AG09319 (cell line): ENCODE measurements around the gene LTBP4.
"Not testable (repeated sequence)": the region's sequence is repeated elsewhere in the genome, so short reads cannot be mapped to it uniquely, and the experiment has no call there.

Source experiments
- DNase-seq: peaks from one replicate; pipeline ENCODE4 v3.0.0-alpha.2; 2010; ENCODE audit warnings: low read depth; ENCODE audit errors: extremely low read depth
- CTCF ChIP-seq: IDR thresholded peaks from 2 replicates; pipeline ENCODE4 v1.5.1; 2011; ENCODE audit warnings: low read depth, mild to moderate bottlenecking, inconsistent platforms, low read length, moderate library complexity

LTBP4 gene

DNA sequence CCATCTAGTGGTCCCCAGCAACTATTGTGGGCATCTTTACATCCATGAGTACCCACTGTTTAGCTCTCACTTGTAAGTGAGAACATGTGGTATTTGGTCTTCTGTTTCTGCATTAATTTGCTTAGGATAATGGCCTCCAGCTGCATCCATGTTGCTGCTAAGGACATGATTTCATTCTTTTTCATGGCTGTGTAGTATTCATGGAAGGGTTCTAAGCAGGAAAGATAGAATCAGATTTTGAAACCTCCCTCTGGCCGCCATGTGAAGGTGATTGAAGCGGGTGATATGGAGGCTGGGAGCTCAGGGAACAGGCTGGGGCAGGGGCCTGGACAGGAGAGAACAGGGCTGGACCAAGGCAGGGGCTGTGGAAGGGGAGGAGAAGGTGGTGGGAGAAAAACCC is 20.1 kb downstream of the LTBP4 start:
- no peak for DNase-seq
- no peak for TF ChIP-seq CTCF

- DNase-seq = no peak
- TF ChIP-seq CTCF = no peak
Observed at GRCh38 chr19:40621966-40622772, 21.0 kb downstream of the LTBP4 start.

DNA sequence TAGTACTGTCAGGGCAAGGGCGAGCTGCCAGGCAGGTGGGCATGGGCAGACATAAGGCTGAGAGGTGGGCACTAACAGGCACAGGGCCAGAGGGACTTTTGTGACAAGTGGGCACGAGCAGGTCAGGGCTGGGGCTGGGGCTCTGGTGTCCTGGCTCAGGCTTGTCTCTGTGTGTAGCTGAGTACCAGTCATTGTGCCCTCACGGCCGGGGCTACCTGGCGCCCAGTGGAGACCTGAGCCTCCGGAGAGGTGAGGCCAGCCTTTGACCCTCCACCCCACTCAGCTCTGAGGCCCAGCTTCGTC is 21.6 kb downstream of the LTBP4 start:
- DNase-seq = no peak
- TF ChIP-seq CTCF = no peak

DNA sequence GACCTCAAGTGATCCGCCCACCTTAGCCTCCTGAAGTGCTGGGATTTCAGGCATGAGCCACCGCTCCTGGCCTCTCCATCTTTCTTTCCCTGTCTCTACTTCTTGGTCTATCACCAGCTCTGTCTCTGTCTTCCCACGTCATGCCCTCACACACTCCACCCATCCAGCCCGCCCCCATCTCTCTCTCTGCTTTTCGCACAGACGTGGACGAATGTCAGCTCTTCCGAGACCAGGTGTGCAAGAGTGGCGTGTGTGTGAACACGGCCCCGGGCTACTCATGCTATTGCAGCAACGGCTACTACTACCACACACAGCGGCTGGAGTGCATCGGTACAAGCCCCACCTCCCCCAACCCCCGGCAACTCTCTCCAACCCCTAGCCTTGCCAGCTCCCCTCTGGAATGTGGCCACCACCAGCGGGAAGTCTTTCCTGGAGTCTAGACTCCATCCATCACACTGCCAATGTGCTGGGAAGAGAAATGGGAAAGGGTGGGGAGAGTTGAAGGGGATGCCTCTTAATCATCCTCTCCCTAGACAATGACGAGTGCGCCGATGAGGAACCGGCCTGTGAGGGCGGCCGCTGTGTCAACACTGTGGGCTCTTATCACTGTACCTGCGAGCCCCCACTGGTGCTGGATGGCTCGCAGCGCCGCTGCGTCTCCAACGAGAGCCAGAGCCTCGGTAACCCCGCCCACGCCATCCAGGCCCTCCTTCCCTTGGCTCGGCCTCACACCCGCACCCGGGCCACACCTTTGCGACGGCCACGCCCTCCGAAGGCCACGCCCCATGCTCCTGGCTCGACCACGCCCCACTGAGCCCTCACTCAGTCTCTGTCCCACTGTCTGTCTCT is 22.5 kb downstream of the LTBP4 start:
- TF ChIP-seq CTCF = no peak
- DNase-seq = no peak

DNA sequence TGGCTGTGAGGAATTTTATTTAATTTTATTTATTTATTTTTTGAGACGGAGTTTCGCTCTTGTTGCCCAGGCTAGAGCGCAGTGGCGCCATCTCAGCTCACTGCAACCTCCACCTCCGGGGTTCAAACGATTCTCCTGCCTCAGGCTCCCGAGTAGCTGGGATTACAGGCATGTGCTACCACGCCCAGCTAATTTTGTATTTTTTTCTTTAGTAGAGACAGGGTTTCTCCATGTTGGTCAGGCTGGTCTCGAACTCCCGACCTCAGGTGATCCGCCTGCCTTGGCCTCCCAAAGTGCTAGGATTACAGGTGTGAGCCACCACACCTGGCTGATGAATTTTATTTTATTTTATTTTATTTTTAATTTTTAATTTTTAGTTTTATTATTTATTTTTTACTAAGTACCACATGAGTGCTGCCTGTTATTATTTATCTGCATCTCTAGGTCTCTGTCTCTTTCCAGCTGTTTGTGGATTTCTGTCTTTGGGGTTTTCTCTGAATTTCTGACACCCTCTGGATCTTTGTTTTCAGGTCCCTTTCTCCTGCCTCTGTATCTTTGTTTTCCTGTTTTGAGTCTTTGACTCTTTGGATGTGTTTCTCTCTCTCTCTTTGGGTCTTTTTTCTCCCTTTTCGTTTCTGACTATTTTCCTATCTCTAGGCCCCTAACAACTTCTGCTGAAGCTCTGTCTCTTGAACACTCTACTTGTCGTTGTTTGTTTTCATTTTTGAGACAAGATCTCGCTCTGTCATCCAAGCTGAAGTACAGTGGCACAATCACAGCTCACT is 23.4 kb downstream of the LTBP4 start:
- DNase-seq = not testable (repeated sequence)

DNA sequence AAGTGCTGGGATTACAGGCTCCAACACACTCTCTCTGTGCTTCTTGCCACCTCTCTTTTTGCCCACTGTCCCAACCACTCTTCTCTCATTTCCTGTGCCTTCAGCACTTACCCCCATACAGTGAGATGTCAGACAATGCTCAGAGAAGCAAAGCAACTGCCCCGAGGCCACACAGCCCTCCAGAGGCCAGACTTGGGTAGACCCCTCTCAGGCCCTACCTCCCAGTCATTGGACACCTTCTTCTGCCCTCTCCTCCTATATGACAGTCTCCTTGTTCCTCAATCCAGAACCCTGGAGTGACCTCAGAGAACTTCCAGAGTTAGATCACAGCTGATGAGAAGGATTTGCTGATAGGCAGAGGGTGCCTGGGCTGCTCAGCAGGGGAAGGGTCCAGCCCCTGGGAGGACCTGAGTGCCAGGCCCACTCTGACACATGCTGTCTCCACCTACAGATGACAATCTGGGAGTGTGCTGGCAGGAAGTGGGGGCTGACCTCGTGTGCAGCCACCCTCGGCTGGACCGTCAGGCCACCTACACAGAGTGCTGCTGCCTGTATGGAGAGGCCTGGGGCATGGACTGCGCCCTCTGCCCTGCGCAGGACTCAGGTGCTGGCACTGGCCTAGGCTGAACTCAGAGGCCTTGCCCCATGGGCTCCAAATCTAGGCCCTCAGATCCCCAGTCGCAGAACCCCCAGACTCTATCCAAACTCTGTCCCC is 24.4 kb downstream of the LTBP4 start:
- no peak for DNase-seq
- TF ChIP-seq CTCF = no peak

- DNase-seq = no peak
- TF ChIP-seq CTCF = no peak
Observed at GRCh38 chr19:40626918-40627317, 25.7 kb downstream of the LTBP4 start.
